Kidney (tissue), 14 donors: Measurements from ENCODE around the gene RAB2B. TPM values are rescaled to one million over a fixed set of nuclear protein-coding genes. Genes with fewer than 3 reads are reported as not detected.

Source experiments
- DNase-seq, 5 donors: peaks; one replicate each; pipeline ENCODE4 v3.0.0-alpha.2; 2013 to 2020
- FAIRE-seq: peaks from 2 replicates; lab custom pipeline; 2012; peaks lifted over from hg19 to GRCh38; lab: Jason Lieb, UNC
- H3K27ac ChIP-seq, 2 donors: one replicate each; pipeline ENCODE4 v1.7.0; 2013; ENCODE audit warnings: low read depth in 2 of 2, low read length in 2 of 2, inconsistent platforms in 1 of 2
- H3K27me3 ChIP-seq: one replicate; pipeline ENCODE4 v1.7.1; 2013; ENCODE audit warnings: low read length, inconsistent platforms; ENCODE audit not compliant: control insufficient read depth, insufficient read depth
- H3K36me3 ChIP-seq, 3 donors: one replicate each; pipeline versions ENCODE4 v1.7.0 to v1.7.1; 2013; ENCODE audit warnings: low read length in 3 of 3, control low read depth in 1 of 3, inconsistent platforms in 1 of 3; ENCODE audit not compliant: insufficient read depth in 3 of 3, control insufficient read depth in 2 of 3
- H3K4me1 ChIP-seq, 3 donors: one replicate each; pipeline versions ENCODE4 v1.7.0 to v1.7.1; 2013; ENCODE audit warnings: low read length in 3 of 3, inconsistent platforms in 1 of 3, low read depth in 1 of 3; ENCODE audit not compliant: control insufficient read depth in 2 of 3, insufficient read depth in 2 of 3
- H3K4me3 ChIP-seq, 3 donors: one replicate each; pipeline versions ENCODE4 v1.7.0 to v1.8.1; 2013; ENCODE audit warnings: low read length in 3 of 3, control low read depth in 1 of 3, inconsistent platforms in 1 of 3
- H3K9ac ChIP-seq, 3 donors: one replicate each; pipeline versions ENCODE4 v1.7.0 to v1.7.1; 2013; ENCODE audit warnings: low read length in 3 of 3, control low read depth in 1 of 3, inconsistent platforms in 1 of 3
- H3K9me3 ChIP-seq, 3 donors: one replicate each; pipeline versions ENCODE4 v1.7.0 to v1.7.1; 2013; ENCODE audit warnings: low read length in 3 of 3, control low read depth in 1 of 3, inconsistent platforms in 1 of 3; ENCODE audit not compliant: control insufficient read depth in 2 of 3, insufficient read depth in 1 of 3
- intact Hi-C: fragments of 100-400 bp; cut with DNase I; formaldehyde crosslinking; loops from one replicate; pipeline ENCODE4 v1.11.1; 2022
- polyA plus RNA-seq: library from polyadenylated mRNA; stranded (reverse); fragments of 350-450 nt; fragmentation: Illumina TruSeq; extraction: RNeasy Lipid Tissue Mini Kit (QIAGEN cat#74804); gene quantifications from one replicate; pipeline ENCODE4 v1.2.3, GENCODE V29; 2014; ENCODE audit warnings: low read depth, low replicate concordance; ENCODE audit not compliant: insufficient read depth
- total RNA-seq: library from RNA; stranded (reverse); fragmentation: NEBNext Ultra II Directional; extraction: Animal tissue kit (Norgen Biotek cat#: 25700); gene quantifications from one replicate; pipeline ENCODE4 v1.2.1, GENCODE V29; 2021
- TF ChIP-seq, protein P1 (sequence below): IDR thresholded peaks from 3 replicates; pipeline ENCODE4 v1.5.1; 2012; ENCODE audit warnings: mild to moderate bottlenecking, moderate library complexity, borderline replicate concordance; ENCODE audit not compliant: insufficient read depth; ENCODE audit errors: extremely low read depth
- donor health status: control.
- donor health status: control.
- donor health status: control.
- donor health status: control.
- donor health status: control.
- donor health status: DM: yes; HTN: yes; CAD: no.
- donor health status: Normal renal cell carcinoma (clear cell type).

The RAB2B gene
- total and polyA plus RNA-seq, 2 donors from 2014 or later: 12.2 to 22.7 TPM

GRCh38 chr14:21498540-21499526 lies 22.1 kb upstream of the RAB2B start:
- no peak for FAIRE-seq
- H3K27ac ChIP-seq: no peak overlapping the region
- H3K4me3 ChIP-seq: no peak overlapping the region
- H3K36me3 ChIP-seq: peaks cover 24 to 60% (median 50%) of the 10 kb centered on the region in 3 donors
- peak in 3 of 5 donors; percentile 31 to 83 (median 71) for DNase-seq
- no peaks in the 10 kb centered on the region for H3K27me3 ChIP-seq
- TF ChIP-seq, protein P1, sequence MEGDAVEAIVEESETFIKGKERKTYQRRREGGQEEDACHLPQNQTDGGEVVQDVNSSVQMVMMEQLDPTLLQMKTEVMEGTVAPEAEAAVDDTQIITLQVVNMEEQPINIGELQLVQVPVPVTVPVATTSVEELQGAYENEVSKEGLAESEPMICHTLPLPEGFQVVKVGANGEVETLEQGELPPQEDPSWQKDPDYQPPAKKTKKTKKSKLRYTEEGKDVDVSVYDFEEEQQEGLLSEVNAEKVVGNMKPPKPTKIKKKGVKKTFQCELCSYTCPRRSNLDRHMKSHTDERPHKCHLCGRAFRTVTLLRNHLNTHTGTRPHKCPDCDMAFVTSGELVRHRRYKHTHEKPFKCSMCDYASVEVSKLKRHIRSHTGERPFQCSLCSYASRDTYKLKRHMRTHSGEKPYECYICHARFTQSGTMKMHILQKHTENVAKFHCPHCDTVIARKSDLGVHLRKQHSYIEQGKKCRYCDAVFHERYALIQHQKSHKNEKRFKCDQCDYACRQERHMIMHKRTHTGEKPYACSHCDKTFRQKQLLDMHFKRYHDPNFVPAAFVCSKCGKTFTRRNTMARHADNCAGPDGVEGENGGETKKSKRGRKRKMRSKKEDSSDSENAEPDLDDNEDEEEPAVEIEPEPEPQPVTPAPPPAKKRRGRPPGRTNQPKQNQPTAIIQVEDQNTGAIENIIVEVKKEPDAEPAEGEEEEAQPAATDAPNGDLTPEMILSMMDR: peak; percentile 22
- no peak overlapping the region for H3K9ac ChIP-seq
- intact Hi-C loops: no loop called here
- H3K9me3 ChIP-seq: no peaks in the 10 kb centered on the region
- H3K4me1 ChIP-seq: no peaks in the 10 kb centered on the region

- Histone ChIP-seq H3K27ac (no peak overlapping the region), H3K4me3 (no peak overlapping the region), H3K9me3 (no peaks in the 10 kb centered on the region), H3K4me1 (no peaks in the 10 kb centered on the region), H3K36me3 (peaks cover 24 to 56% (median 45%) of the 10 kb centered on the region in 3 donors), H3K27me3 (no peaks in the 10 kb centered on the region), H3K9ac (no peak overlapping the region)
- TF ChIP-seq, protein P1: no peak
- FAIRE-seq (no peak), DNase-seq (no peak)
- intact Hi-C loops: no loop called here
Measured at GRCh38 chr14:21496453-21496852, 19.7 kb upstream of the RAB2B start.

DNA sequence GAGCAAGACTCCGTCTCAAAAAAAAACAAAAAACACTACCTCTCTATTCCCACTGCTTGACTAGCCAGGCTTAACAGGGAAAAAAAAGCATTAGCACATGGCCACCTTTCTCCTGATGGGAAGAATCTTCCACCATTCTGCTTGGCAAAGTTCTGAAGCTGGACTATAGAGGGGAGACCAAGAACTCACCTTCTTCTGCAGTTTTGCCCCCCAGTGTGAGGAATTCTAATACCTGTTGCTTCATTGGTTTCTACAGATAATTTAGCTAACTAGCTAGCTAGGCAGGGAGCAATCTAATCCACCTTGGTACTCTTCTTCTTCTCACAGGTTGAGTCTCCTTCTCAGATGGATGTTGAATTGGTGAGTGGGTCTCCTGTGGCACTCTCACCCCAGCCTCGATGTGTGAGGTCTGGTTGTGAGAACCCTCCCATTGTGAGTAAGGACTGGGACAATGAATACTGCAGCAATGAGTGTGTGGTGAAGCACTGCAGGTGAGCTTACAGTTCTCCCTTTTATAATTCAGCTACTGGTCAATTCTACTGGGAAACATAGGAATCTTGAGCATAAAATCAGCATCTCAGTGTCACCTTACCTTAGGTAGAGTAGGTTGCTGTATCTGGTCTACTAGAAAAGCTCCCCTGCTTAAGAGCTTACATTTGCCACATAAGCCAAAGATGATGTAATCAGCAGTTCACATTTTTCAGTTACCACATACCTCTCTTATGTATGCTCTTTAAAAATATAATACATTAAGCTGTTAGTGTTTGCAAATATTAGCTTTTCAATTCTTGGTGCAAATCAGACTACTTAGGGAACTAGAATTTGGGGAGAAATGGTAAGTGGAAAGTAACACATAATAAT lies 18.4 kb upstream of the RAB2B start:
- FAIRE-seq (no peak), DNase-seq (no peak)
- TF ChIP-seq, protein P1: no peak
- no peaks in the 10 kb centered on the region for H3K27me3 ChIP-seq
- no peak overlapping the region for H3K4me3 ChIP-seq
- no peaks in the 10 kb centered on the region for H3K4me1 ChIP-seq
- H3K27ac ChIP-seq: no peak overlapping the region
- intact Hi-C loops: no loop called here
- no peaks in the 10 kb centered on the region for H3K9me3 ChIP-seq
- no peak overlapping the region for H3K9ac ChIP-seq
- H3K36me3 ChIP-seq: peaks cover 20 to 53% (median 39%) of the 10 kb centered on the region in 3 donors
